Peyer's patch (tissue), 4 donors: ENCODE data around the gene COQ10B. TPM values are rescaled to one million over a fixed set of nuclear protein-coding genes. Genes with fewer than 3 reads are reported as not detected.

Experiments
- DNase-seq, 3 donors: peaks; one replicate each; pipeline ENCODE4 v3.0.0-alpha.2; 2017 to 2019
- H3K27ac ChIP-seq, 4 donors: fragments of 200-600 bp; sonication (generic); one replicate each; pipeline ENCODE4 v1.5.1; 2016 to 2019
- H3K27me3 ChIP-seq, 2 donors: fragments of 200-600 bp; sonication (generic); one replicate each; pipeline ENCODE4 v1.5.1; 2019
- H3K36me3 ChIP-seq, 3 donors: fragments of 200-600 bp; sonication (generic); one replicate each; pipeline ENCODE4 v1.5.1; 2016 to 2019
- H3K4me1 ChIP-seq, 4 donors: fragments of 200-600 bp; sonication (generic); one replicate each; pipeline ENCODE4 v1.5.1; 2016 to 2019
- H3K4me3 ChIP-seq, 4 donors: fragments of 200-600 bp; sonication (generic); 1 replicate in 3 of 4; 2 replicates in 1 of 4; pipeline ENCODE4 v1.5.1; 2016 to 2019; ENCODE audit warnings: mild to moderate bottlenecking in 1 of 4
- H3K9me3 ChIP-seq, 4 donors: fragments of 200-600 bp; sonication (generic); one replicate each; pipeline ENCODE4 v1.5.1; 2016 to 2019; ENCODE audit warnings: mild to moderate bottlenecking in 1 of 4
- CTCF ChIP-seq, 6 experiments: fragments of 450-650 bp in 4 of 6; fragments of 200-600 bp in 2 of 6; sonication (generic) in 1 of 6; IDR thresholded peaks; one replicate each; pipeline ENCODE4 v1.5.1; 2017 to 2019; ENCODE audit warnings: antibody characterized with exemption in 6 of 6, mild to moderate bottlenecking in 3 of 6, moderate library complexity in 1 of 6
- POLR2A ChIP-seq, 2 donors: fragments of 450-650 bp; IDR thresholded peaks; one replicate each; pipeline ENCODE4 v1.5.1; 2017; ENCODE audit warnings: antibody characterized with exemption in 2 of 2, mild to moderate bottlenecking in 2 of 2, moderate library complexity in 2 of 2
- total RNA-seq, 4 donors: library from RNA; depleted of rRNA; stranded (reverse); fragments of >200 nt; gene quantifications; one replicate each; pipeline ENCODE4 v1.1.0, GENCODE V29; 2016

COQ10B gene
- total RNA-seq, 4 donors from 2014 or later, result 14.4 to 30.3 (median 22.3) TPM

- peaks cover 0 to 87% (median 2%) of the 10 kb centered on the region in 3 donors for H3K36me3 ChIP-seq
- TF ChIP-seq POLR2A (IDR thresholded peaks at IDR 0.05) (no peak), CTCF (IDR thresholded peaks at IDR 0.05) (no peak)
- peaks cover 0 to 14% (median 3%) of the 10 kb centered on the region in 4 donors for H3K9me3 ChIP-seq
- H3K4me1 ChIP-seq, result no peaks in the 10 kb centered on the region
- no peak for DNase-seq
- no peak overlapping the region for H3K4me3 ChIP-seq
- no peak overlapping the region for H3K27ac ChIP-seq
- H3K27me3 ChIP-seq, result no peaks in the 10 kb centered on the region
These were observed 34.0 kb downstream of the COQ10B start for GRCh38 chr2:197487385-197487784.

- H3K27me3 ChIP-seq, result no peaks in the 10 kb centered on the region
- H3K36me3 ChIP-seq, result peaks cover 0 to 64% (median 2%) of the 10 kb centered on the region in 3 donors
- peaks cover 0 to 27% (median 13%) of the 10 kb centered on the region in 4 donors for H3K4me1 ChIP-seq
- H3K4me3 ChIP-seq, result no peak overlapping the region
- no peak for DNase-seq
- no peak overlapping the region for H3K27ac ChIP-seq
- H3K9me3 ChIP-seq, result no peaks in the 10 kb centered on the region
- no peak for TF ChIP-seq POLR2A (IDR thresholded peaks at IDR 0.05)
- no peak for TF ChIP-seq CTCF (IDR thresholded peaks at IDR 0.05)
These were observed 42.2 kb downstream of the COQ10B start for GRCh38 chr2:197495433-197496134.

- Histone ChIP-seq H3K9me3 (no peaks in the 10 kb centered on the region), H3K27ac (no peak overlapping the region), H3K36me3 (peaks cover 0 to 53% (median 2%) of the 10 kb centered on the region in 3 donors), H3K4me1 (peaks cover 0 to 32% (median 16%) of the 10 kb centered on the region in 4 donors), H3K27me3 (no peaks in the 10 kb centered on the region), H3K4me3 (no peak overlapping the region)
- TF ChIP-seq POLR2A (IDR thresholded peaks at IDR 0.05), result no peak
- no peak for TF ChIP-seq CTCF (IDR thresholded peaks at IDR 0.05)
- DNase-seq, result no peak
These were observed 43.3 kb downstream of the COQ10B start for GRCh38 chr2:197496695-197497094.

GRCh38 chr2:197497326-197497725 lies 44.0 kb downstream of the COQ10B start:
- Histone ChIP-seq H3K27me3 (no peaks in the 10 kb centered on the region), H3K27ac (no peak overlapping the region), H3K4me3 (peak overlapping the region in 1 of 4 donors; percentile 85), H3K4me1 (peaks cover 0 to 38% (median 19%) of the 10 kb centered on the region in 4 donors), H3K9me3 (no peaks in the 10 kb centered on the region), H3K36me3 (peaks cover 0 to 47% (median 0%) of the 10 kb centered on the region in 3 donors)
- TF ChIP-seq CTCF (IDR thresholded peaks at IDR 0.05) (no peak), POLR2A (IDR thresholded peaks at IDR 0.05) (no peak)
- no peak for DNase-seq

- Histone ChIP-seq H3K4me3 (peak overlapping the region; percentile 75 to 85 (median 80)), H3K27me3 (no peaks in the 10 kb centered on the region), H3K27ac (peak overlapping the region; percentile 92 to 95 (median 94)), H3K36me3 (peaks cover 0 to 41% (median 0%) of the 10 kb centered on the region in 3 donors), H3K4me1 (peaks cover 0 to 42% (median 21%) of the 10 kb centered on the region in 4 donors), H3K9me3 (no peaks in the 10 kb centered on the region)
- no peak for DNase-seq
- TF ChIP-seq POLR2A (IDR thresholded peaks at IDR 0.05) (no peak), CTCF (IDR thresholded peaks at IDR 0.05) (no peak)
These were observed 45.0 kb downstream of the COQ10B start for GRCh38 chr2:197498235-197498936.
